Measurements from ENCODE around the gene NAA50. TPM values are rescaled to one million over a fixed set of nuclear protein-coding genes. Genes with fewer than 3 reads are reported as not detected.

The NAA50 gene
- total and polyA plus RNA-seq, 10 of the 15 experiments (the other 5 are each of a cell fraction or from before 2014, with no cell fraction given), result 31.7 to 205 (median 110) TPM

- TF ChIP-seq SP1 (IDR thresholded peaks at IDR 0.05; ENCODE audit: low read depth, low read length) (no peak), PAX5 (IDR thresholded peaks at IDR 0.05; ENCODE audit: borderline replicate concordance, low read depth, low read length) (no peak), IRF3 (IDR thresholded peaks at IDR 0.05) (no peak), HDGF (IDR thresholded peaks at IDR 0.05) (no peak), NKRF (conservative IDR thresholded peaks at IDR 0.05) (peak; percentile 62), EZH2 (IDR thresholded peaks at IDR 0.05; ENCODE audit: borderline replicate concordance, control insufficient read depth, low read depth, low read length) (no peak), JUNB (IDR thresholded peaks at IDR 0.05) (no peak), ZNF274 (IDR thresholded peaks at IDR 0.05; ENCODE audit: insufficient read depth, insufficient read length) (no peak), SMAD1 (IDR thresholded peaks at IDR 0.05; ENCODE audit: low read depth, partially characterized antibody) (peak; percentile 19), STAT1 (conservative IDR thresholded peaks at IDR 0.05) (no peak), ZBTB4 (CRISPR knock-in tag; IDR thresholded peaks at IDR 0.05) (no peak), RUNX3 (IDR thresholded peaks at IDR 0.05; ENCODE audit: low read length) (no peak)
- TF ChIP-seq, protein P1, sequence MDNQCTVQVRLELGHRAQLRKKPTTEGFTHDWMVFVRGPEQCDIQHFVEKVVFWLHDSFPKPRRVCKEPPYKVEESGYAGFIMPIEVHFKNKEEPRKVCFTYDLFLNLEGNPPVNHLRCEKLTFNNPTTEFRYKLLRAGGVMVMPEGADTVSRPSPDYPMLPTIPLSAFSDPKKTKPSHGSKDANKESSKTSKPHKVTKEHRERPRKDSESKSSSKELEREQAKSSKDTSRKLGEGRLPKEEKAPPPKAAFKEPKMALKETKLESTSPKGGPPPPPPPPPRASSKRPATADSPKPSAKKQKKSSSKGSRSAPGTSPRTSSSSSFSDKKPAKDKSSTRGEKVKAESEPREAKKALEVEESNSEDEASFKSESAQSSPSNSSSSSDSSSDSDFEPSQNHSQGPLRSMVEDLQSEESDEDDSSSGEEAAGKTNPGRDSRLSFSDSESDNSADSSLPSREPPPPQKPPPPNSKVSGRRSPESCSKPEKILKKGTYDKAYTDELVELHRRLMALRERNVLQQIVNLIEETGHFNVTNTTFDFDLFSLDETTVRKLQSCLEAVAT (IDR thresholded peaks at IDR 0.05), result no peak
- TF ChIP-seq, protein P2, sequence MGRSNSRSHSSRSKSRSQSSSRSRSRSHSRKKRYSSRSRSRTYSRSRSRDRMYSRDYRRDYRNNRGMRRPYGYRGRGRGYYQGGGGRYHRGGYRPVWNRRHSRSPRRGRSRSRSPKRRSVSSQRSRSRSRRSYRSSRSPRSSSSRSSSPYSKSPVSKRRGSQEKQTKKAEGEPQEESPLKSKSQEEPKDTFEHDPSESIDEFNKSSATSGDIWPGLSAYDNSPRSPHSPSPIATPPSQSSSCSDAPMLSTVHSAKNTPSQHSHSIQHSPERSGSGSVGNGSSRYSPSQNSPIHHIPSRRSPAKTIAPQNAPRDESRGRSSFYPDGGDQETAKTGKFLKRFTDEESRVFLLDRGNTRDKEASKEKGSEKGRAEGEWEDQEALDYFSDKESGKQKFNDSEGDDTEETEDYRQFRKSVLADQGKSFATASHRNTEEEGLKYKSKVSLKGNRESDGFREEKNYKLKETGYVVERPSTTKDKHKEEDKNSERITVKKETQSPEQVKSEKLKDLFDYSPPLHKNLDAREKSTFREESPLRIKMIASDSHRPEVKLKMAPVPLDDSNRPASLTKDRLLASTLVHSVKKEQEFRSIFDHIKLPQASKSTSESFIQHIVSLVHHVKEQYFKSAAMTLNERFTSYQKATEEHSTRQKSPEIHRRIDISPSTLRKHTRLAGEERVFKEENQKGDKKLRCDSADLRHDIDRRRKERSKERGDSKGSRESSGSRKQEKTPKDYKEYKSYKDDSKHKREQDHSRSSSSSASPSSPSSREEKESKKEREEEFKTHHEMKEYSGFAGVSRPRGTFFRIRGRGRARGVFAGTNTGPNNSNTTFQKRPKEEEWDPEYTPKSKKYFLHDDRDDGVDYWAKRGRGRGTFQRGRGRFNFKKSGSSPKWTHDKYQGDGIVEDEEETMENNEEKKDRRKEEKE (IDR thresholded peaks at IDR 0.05), result no peak
- TF ChIP-seq, protein P3, sequence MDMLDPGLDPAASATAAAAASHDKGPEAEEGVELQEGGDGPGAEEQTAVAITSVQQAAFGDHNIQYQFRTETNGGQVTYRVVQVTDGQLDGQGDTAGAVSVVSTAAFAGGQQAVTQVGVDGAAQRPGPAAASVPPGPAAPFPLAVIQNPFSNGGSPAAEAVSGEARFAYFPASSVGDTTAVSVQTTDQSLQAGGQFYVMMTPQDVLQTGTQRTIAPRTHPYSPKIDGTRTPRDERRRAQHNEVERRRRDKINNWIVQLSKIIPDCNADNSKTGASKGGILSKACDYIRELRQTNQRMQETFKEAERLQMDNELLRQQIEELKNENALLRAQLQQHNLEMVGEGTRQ (IDR thresholded peaks at IDR 0.05; ENCODE audit: borderline replicate concordance, low read depth, low read length), result no peak
Measured at GRCh38 chr3:113695786-113696645, 50.0 kb downstream of the NAA50 start, which contains the start of gene USF3 (continued).

All from GM12878 (cell line).